HG02763 (cell line): ENCODE results near the gene ASH1L.
A peak's percentile ranks its signal among the peaks of the same experiment; 100 is the strongest.
"Not testable (repeated sequence)": the region's sequence is repeated elsewhere in the genome, so short reads cannot be mapped to it uniquely, and the experiment has no call there.

Experiments used
- ATAC-seq: cut with Tn5 transposase; IDR thresholded peaks from one replicate; pipeline ENCODE4 v1.9.1; 2021; ENCODE audit warnings: mild to moderate bottlenecking, moderate library complexity; ENCODE audit not compliant: unreplicated experiment

ASH1L gene

DNA sequence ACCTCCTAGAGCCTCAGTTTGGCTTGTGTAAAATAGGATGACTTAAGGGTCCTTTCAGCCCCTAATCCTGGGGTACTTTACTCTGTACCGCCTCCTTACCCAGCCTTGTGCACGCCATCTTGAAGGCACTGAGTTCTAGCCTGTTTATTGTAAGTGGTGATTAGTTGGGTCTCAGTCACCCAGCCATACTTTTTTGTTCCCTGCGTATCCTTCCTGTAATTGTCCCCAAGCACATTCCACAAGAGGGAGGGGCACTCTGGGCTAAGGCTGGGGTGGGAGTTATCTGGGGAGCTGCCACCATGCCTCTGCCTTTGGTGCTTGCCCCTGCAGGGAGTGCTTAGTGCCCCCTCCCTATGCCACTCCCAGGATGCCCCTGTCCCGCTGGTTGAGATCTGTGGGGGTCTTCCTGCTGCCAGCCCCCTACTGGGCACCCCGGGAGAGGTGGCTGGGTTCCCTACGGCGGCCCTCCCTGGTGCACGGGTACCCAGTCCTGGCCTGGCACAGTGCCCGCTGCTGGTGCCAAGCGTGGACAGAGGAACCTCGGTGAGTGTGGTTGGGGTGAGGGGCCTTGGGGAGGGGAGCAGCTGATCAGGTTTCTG lies 253.1 kb downstream of the ASH1L start:
- ATAC-seq = no peak

DNA sequence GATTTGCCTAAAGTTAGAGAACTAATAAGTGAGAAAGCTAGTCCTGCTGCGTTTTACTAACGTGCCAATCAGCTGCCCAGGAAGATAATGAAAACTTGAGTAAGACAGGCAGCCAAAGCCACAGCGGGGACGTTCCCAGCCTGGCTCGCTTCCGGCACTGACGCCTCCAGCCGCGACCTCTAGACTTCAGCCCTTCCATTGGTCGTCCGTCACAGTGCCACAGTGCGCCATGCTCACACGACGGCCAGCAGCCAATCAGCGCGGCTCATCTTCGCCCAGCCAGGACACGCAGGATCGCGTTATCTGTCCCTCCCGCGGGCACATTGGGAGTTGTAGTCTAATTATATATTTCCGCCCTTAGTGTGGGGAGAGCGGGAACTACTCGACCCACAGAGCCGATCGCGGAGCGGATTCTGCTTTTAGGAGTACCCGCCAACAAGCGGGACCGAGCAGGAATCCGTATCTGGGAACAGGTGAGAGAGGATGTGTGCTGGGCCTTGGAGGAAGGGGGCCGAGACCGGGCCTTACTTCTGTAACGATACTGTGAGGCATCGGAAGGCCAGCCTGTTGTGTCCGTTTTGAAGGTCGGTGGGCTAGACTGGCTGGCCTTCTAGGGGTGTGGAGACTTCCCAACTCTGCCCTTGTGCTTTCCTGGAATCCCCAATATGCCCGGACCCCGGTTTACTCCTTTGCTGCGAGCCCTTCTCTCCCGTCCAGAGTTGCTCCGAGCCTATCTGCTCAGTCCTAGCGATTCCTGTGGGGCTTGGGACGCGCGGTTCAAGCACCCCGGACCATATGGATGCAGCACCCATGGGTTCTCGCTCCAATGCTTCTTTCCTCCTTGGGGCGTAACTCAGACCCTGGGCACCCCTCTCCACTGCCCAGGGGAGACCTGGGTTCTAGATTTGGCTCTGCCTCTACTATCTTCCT lies 253.8 kb downstream of the ASH1L start, which contains the start of gene FDPS:
TSS of gene FDPS (plus strand) at position 374 of the 930 bp plus-strand sequence. CDS start 924 bp downstream, outside the sequence.
- ATAC-seq = peak; percentile 97

DNA sequence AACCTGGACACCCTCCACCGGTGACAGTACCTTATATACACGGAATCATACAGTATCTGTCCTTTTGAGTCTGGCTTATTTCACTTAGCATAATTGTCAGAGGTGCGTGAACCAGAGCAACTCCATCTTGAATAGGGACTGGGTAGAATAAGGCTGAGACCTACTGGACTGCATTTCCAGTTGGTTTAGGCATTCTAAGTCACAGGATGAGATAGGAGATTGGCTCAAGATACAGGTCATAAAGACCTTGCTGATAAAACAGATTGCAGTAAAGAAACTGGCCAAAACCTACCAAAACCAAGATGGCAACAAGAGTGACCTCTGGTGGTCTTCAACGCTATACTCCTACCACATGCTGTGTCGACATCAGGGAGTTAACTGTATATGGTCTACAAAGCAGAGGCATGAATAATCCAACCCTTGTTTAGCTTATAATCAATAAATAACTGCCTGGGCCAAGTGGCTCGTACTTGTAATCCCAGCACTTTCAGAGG lies 255.3 kb downstream of the ASH1L start:
- ATAC-seq = no peak

DNA sequence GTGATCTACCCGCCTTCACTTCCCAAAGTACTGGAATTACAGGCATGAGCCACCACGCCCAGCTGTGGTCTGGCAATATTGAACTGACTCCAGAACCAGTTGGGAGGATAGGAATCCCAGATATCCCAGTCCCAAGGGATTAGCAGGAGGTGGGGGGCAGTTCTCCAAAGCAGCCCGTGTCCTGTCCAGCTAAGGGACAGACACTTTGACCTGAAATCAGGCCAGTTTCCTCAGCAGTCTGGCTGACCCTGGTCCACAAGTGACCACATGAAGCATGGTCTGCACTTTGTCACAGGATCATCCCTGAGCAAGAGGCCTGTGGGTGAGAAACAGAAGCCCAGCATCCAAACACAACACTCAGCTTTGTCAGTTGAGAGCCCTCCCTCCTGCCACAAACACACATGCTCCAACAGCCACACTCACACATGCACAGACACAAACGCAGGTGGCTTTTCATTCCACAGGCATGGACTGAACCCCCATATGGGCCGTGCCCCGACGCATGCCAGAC lies 256.7 kb downstream of the ASH1L start:
- ATAC-seq = no peak

DNA sequence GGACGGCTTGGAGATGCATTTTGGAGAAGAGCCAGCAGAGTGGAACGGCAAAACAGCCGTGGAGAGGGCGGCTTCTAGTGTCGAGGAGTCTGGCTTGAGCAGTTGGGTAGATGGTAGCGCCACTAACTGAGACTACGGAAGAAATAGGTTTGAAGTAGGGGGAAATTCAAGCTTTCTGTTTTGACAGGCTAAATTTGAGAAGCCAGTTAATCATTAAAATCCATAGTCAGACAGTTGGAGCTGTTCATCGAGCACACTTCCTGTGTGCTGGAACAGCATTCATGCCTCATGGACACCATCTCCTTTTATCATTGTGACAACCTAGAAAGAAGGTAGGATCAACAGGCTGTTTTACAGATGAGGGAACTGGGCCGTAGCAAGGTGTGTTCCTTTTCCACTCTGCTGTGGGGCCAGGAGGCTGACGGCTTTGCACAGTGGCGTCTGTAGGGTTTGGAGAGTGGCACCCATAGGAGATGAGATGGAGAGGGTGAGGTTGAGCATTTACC lies 258.0 kb downstream of the ASH1L start:
- no peak for ATAC-seq

DNA sequence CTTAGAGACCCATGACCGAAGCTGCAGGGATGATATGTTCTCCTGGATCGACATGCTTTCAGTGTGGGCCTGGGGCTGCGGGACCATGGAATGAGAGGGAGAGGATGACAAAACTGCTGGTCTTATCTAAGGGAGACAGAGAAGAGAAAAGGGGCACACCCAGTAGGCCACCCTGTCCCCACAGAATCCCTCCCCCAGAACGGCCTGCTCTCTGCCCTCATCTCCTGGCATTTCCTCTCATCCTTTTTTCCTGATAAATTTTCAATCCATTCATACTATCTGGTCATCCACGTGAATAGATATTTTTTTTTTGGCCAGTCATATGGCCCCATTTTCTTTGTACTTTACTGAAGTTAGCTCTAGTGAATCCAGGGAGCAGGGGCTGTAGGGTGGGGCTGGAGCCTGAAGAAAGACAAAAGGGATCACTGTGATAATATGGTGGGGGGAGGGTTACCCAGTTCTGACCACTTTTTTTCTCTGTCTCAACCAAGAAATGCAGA lies 261.2 kb downstream of the ASH1L start, which contains the start of gene PKLR:
TSS of gene PKLR (minus strand) at position 97 of the 500 bp plus-strand sequence. CDS start at position 54, 43 bp downstream.
- no peak for ATAC-seq

DNA sequence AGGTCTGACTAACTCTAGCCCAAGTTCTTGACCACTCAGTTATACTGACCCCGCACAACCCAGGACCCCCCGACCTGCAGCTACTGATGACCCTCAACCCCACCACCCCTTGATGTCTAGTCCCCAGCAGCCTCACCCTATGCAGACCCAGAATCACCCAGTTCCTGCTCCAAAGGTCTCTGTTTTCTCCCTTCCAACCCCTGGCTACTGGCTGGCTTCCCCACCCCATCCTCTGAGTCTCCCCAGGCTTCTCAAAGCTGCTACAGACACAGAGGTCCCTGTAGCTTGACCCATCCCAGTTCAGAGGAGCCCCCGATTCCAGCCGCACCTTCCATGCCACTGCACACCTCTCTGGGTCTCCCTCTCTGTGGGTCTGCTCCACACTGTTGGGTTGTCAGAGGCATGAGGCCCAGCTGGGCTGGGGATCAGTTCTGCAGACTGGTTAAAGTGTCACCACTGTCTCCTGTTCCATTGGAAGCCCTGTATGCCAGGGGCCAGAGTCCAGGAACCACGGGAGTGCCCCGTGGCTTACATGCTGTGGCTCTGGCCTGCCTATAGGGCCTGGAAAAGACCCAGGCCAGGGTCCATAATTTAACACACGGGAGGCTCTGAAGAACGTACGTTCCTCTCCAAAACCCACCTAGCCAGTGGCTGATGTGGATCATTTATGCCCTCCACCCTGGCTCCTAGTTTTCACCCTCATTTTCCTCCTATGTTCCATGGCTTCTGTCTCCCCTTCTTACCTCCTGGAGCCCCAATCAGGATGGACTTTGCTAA lies 261.9 kb downstream of the ASH1L start:
- no peak for ATAC-seq

DNA sequence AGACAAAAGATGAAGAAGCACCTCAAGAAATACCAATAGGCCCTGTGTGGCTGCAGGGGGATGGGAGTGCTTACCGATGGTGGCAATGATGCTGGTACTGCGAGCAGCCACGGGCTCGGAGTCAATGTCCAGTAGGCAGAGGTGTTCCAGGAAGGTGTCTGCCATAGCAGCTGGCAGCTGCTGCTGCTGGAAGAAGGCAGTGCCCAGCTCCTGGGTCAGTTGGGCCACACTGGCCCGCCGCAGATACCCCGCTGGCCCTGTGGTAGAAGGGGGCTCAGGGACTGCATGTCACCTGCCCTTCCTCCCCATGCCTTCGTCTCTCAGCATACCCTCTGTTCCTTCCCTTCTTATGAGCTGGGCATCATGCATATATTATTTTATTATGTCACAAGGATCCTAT lies 262.6 kb downstream of the ASH1L start:
- no peak for ATAC-seq

DNA sequence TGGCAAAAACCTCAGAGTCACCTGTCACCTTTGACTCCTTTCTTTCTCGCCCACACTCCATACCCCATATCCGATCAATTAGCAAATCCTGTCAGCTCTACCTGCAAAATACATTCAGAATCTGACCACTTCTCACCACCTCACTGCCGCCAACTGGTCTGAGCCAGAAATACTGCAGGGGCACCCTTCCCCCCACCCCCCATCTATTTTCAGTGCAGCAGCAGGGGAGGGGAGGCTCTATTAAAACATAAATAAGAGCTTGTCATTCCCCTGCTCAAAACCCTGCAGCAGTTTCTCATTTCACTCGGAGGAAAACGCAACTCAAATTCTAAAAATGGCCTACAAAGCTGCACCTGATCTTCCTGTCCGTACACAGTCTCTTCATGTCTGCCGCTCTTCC lies 265.2 kb downstream of the ASH1L start:
- no peak for ATAC-seq

DNA sequence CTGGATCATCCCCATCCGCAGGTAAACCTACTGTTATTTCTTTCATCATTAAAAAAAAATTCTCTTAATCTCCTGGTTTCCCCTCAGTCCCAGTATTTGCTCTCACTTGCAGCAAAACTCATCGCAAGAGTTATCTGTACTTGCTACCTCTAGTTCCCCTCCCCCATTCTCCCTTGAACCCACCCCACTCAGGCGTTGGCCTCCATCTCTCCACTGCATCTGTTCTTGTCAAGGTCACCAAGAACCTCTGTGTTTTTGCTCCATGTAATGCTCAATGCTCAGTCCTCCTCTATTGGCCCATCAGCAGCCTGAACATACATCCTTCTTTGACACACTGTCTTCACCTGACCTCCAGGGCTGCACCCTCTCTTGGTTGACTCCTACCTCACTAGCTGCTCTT lies 265.9 kb downstream of the ASH1L start:
- ATAC-seq = no peak

DNA sequence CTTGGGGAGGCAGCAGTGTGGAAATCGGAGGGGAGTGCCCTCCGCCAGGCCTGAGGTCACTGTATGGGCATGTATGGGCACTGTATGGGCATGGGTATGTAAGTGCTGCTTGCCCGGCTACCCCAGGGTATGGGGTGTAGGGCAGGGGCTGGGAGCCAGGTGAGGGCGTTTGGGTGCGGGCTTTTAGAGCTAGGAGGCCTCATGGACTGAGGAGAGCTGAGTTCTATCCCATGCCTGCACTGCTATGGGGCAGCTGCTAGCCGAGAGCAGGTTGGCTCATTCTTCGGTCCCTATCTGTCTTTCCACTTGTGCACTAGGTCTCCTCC lies 266.7 kb downstream of the ASH1L start:
- no peak for ATAC-seq

DNA sequence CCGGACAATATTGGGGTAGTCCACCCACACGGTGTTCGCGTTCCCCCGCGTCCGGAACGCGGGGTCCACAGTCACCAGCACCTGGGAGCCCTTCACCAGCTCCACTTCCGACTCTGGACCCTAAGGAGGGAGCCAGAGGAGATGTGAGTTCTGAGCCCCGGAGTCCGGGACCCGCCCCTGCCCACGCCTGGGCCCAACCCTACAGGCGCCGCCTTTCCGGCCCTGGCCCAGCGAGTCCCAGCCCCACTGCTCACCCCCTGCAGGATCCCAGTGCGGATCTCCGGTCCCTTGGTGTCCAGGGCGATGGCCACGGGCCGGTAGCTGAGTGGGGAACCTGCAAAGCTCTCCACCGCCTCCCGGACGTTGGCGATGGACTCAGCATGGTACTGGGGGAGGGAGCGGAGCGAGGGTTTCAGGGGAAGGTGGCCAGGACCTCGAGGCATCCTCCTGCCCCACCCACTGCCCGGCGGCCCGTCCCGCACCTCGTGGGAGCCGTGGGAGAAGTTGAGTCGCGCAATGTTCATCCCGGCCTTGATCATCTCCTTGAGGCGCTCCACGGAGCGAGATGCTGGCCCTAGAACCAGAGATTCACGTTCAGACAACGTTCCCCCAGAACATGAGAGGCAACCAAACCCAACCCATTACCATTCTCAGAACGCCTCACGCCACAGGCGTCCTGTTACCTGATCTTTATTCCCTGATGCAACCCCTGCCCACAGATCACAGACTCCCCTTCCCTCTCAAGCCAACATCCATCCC lies 267.2 kb downstream of the ASH1L start:
- no peak for ATAC-seq

DNA sequence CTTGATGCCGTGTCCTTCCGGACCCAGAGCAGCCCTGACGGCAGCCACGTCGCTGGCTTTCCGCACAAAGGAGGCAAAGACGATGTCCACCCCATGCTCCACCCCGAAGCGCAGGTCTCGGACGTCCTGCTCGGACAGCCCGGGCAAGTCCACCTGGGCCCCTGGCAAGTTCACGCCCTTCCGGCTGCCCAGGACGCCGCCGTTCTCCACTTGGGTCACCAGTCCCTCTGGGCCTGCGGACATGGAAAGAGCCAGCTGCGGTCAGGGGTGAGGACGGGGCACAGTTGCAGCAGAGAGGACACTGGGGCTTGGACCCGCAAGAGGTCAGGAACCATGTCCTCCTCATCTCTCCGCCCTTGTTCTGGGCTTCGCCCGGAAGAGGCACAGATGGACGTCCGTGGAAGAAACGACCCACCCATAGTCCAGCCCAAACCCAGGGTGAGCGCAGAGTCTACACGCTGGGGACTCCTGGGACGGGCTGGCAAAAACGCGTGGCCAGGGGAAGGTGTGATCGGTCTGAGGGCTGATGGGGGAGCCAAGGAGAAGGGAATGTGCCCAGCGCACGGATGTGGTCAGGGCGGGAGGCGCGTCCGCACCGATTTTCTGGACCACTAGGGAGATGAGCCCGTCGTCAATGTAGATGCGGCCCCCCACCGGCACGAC lies 268.0 kb downstream of the ASH1L start:
- ATAC-seq = no peak

DNA sequence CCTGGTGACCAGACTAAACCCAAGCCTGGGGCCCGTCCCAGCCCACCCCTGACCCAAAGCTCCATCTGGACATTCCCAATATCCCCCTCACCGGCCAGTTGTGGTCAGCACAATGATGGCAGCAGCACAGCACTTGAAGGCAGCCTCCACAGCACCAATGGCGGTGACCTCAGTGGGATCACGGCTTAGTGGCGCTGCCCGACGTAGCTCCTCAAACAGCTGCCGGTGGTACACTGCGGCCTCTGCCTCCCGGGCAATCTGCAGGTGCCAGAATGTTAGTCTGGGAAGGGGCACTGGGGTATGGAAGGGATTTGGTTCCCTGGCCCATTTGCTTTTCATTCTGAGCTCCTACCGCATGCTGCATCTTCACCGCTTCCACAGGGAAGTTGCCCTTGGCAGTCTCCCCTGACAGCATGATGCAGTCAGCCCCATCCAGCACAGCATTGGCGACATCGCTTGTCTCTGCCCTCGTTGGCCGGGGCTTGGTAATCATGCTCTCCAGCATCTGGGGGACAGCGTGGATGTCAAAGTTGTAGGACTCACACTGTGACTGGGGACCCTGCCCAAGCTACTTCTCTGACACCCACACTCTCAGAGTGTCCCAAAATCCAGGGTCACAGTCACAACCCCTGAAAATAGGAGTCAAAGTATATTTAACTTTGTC lies 269.4 kb downstream of the ASH1L start:
- ATAC-seq = no peak

DNA sequence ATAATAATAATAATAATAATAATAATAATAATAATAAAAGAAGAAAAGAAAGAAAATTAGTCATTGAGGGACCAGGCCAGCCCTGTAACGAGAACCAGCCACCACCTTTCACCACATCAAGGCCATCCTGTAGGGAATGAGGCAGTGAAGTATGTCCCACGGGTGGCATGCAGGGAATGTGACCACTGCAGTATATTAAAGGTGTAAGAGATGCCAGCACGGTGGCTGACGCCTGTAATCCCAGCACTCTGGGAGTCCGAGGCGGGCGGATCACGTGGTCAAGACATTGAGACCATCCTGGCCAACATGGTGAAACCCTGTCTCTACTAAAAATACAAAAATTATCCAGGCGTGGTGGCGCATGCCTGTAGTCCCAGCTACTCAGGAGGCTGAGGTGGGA lies 271.6 kb downstream of the ASH1L start:
- ATAC-seq = not testable (repeated sequence)

DNA sequence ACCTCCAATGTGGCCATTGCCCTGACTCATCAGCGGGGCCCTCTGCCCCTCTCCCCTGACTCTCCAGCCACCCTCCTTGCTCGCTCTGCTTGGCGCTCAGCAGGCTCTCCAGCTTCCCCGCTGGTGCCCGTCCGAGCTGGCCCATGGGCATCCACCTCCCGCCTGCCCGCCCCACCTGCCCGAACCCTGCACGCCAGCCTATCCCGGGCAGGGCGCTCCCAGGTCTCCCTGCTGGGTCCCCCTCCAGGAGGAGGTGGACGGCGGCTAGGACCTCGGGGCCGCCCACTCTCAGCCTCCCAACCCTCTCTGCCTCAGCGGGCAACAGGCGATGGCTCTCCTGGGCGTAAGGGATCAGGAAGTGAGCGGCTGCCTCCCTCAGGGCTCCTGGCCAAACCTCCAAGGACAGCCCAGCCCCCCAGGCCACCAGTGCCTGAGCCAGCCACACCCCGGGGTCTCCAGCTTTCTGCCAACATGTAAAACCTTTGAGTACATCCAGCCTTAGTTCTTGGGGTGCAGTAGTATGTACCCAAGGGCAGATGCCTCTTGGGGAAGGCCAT lies 274.5 kb downstream of the ASH1L start:
- ATAC-seq = no peak

DNA sequence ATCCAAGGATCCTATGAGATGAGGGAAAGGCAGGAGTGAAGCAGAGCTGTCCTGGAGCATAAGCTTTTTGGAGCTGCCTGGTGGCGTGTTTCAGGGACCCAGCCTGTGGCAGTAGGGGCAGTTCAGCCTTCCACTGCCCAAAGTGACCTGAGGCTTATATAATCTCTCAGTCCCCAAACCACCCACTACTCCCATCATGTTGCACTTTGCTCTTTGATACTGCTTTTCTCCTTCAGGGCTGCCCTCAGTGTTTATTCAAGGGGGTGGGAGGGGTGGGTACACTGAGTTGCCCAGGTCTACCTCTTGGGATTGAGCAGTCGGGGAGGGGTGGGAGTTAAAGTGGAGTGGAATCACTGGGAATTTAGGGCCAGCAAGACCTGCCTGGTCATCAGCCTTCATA lies 276.1 kb downstream of the ASH1L start:
- ATAC-seq = no peak

DNA sequence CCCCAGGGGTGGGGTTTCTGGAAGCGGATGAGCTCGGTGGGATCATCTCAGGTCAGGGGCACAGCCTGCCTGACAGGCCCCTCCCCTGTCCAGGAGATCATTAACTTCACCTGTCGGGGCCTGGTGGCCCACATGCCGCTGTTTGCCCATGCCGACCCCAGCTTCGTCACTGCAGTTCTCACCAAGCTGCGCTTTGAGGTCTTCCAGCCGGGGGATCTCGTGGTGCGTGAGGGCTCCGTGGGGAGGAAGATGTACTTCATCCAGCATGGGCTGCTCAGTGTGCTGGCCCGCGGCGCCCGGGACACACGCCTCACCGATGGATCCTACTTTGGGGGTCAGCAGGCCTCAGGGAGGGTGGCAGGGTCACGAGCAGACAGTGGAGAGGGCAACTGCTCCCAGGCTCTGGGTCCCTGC lies 277.0 kb downstream of the ASH1L start:
- no peak for ATAC-seq
